Measurements from ENCODE around the gene SHISA7.

GRCh38 chr19:55466241-55466614 is 23.1 kb upstream of the SHISA7 start:
- TF ChIP-seq POLR2AphosphoS5 (IDR thresholded peaks at IDR 0.05; ENCODE audit: low read depth, low read length): no peak
- no peak for TF ChIP-seq POLR2A (IDR thresholded peaks at IDR 0.05; ENCODE audit: low read depth, low read length)
- TF ChIP-seq SPI1 (IDR thresholded peaks at IDR 0.05; ENCODE audit: low read depth, low read length): no peak
- no peak for TF ChIP-seq TAF1 (IDR thresholded peaks at IDR 0.05; ENCODE audit: low read depth, low read length)
